SW 1271 (cell line): ENCODE results near the gene PRICKLE1.
A peak's percentile ranks its signal among the peaks of the same experiment; 100 is the strongest.

Experiments
- DNase-seq, 2 experiments: peaks; one replicate each; lab custom pipeline; 2025; lab: John Stamatoyannopoulos, UW

The PRICKLE1 gene

GRCh38 chr12:42490261-42490842 lies 99.2 kb downstream of the PRICKLE1 start:
- no peak for DNase-seq

- DNase-seq = no peak
Observed at GRCh38 chr12:42486407-42486806, 103.1 kb downstream of the PRICKLE1 start.

- DNase-seq = no peak
Observed at GRCh38 chr12:42485823-42486222, 103.7 kb downstream of the PRICKLE1 start.

GRCh38 chr12:42484996-42485395 lies 104.5 kb downstream of the PRICKLE1 start:
- DNase-seq = no peak

- peak in 1 of 2 experiments; percentile 39 for DNase-seq
Observed at GRCh38 chr12:42483521-42483790, 106.1 kb downstream of the PRICKLE1 start.

- DNase-seq = peak; percentile 12 to 62
Observed at GRCh38 chr12:42482748-42483520, 106.6 kb downstream of the PRICKLE1 start.

- no peak for DNase-seq
Observed at GRCh38 chr12:42482041-42482747, 107.4 kb downstream of the PRICKLE1 start.

- DNase-seq = no peak
Observed at GRCh38 chr12:42481368-42481767, 108.2 kb downstream of the PRICKLE1 start.

- no peak for DNase-seq
Observed at GRCh38 chr12:42477941-42478340, 111.6 kb downstream of the PRICKLE1 start.

GRCh38 chr12:42475106-42475505 lies 114.4 kb downstream of the PRICKLE1 start:
- no peak for DNase-seq

GRCh38 chr12:42474391-42474790 lies 115.2 kb downstream of the PRICKLE1 start:
- DNase-seq = peak; percentile 64 to 88

GRCh38 chr12:42473561-42473960 lies 116.0 kb downstream of the PRICKLE1 start:
- DNase-seq = no peak

- no peak for DNase-seq
Observed at GRCh38 chr12:42473130-42473529, 116.4 kb downstream of the PRICKLE1 start.

GRCh38 chr12:42472376-42472775 lies 117.2 kb downstream of the PRICKLE1 start:
- no peak for DNase-seq

- no peak for DNase-seq
Observed at GRCh38 chr12:42469355-42470175, 120.0 kb downstream of the PRICKLE1 start.

- no peak for DNase-seq
Observed at GRCh38 chr12:42468921-42469320, 120.6 kb downstream of the PRICKLE1 start.

GRCh38 chr12:42468341-42468821 lies 121.2 kb downstream of the PRICKLE1 start:
- DNase-seq = no peak

- DNase-seq = no peak
Observed at GRCh38 chr12:42463671-42464070, 125.9 kb downstream of the PRICKLE1 start.

- DNase-seq = no peak
Observed at GRCh38 chr12:42462486-42462885, 127.1 kb downstream of the PRICKLE1 start.

GRCh38 chr12:42459336-42459847 lies 130.2 kb downstream of the PRICKLE1 start:
- DNase-seq = no peak

- DNase-seq = no peak
Observed at GRCh38 chr12:42458575-42458974, 131.0 kb downstream of the PRICKLE1 start.

GRCh38 chr12:42450248-42450647 lies 139.3 kb downstream of the PRICKLE1 start:
- no peak for DNase-seq
